ENCODE data around the gene SHC4. TPM values are rescaled to one million over a fixed set of nuclear protein-coding genes. Genes with fewer than 3 reads are reported as not detected.

The SHC4 gene
- total and polyA plus RNA-seq, 8 donors = 0.25 to 4.4 (median 0.47) TPM; not detected in 2

GRCh38 chr15:48800245-48800644, 163.5 kb downstream of the SHC4 start:
- Histone ChIP-seq H3K27ac (no peak overlapping the region), H3K36me3 (peaks cover 0 to 5% (median 0%) of the 10 kb centered on the region in 4 donors), H3K9me3 (no peaks in the 10 kb centered on the region), H3K4me1 (peaks cover 0 to 7% (median 0%) of the 10 kb centered on the region in 4 donors), H3K4me3 (no peak overlapping the region), H3K27me3 (no peaks in the 10 kb centered on the region)
- TF ChIP-seq POLR2A (IDR thresholded peaks at IDR 0.05) = no peak
- no peak for TF ChIP-seq POLR2AphosphoS5 (IDR thresholded peaks at IDR 0.05)
- TF ChIP-seq CTCF (IDR thresholded peaks at IDR 0.05) = no peak
- TF ChIP-seq EP300 (IDR thresholded peaks at IDR 0.05) = no peak
- no peak for DNase-seq
- intact Hi-C loops (cut with DNase I; ENCODE audit: low total_unique reads) = no loop called here
- WGBS, 5 donors = 80 to 88% (median 83%) methylated on average over 1 of the region's 1 CpG

GRCh38 chr15:48798319-48798718, 165.4 kb downstream of the SHC4 start:
- DNase-seq = no peak
- H3K4me1 ChIP-seq = peaks cover 0 to 19% (median 4%) of the 10 kb centered on the region in 4 donors
- H3K27me3 ChIP-seq = no peaks in the 10 kb centered on the region
- H3K4me3 ChIP-seq = no peak overlapping the region
- TF ChIP-seq POLR2A (IDR thresholded peaks at IDR 0.05) (no peak), CTCF (IDR thresholded peaks at IDR 0.05) (no peak), POLR2AphosphoS5 (IDR thresholded peaks at IDR 0.05) (no peak), EP300 (IDR thresholded peaks at IDR 0.05) (no peak)
- H3K9me3 ChIP-seq = no peaks in the 10 kb centered on the region
- peaks cover 0 to 5% (median 0%) of the 10 kb centered on the region in 4 donors for H3K36me3 ChIP-seq
- intact Hi-C loops (cut with DNase I; ENCODE audit: low total_unique reads) = loop anchor here (10.0 kb wide), 1 partner anchor 434 kb away; no protein-coding TSS in a partner anchor
- WGBS, 5 donors = 55 to 83% (median 61%) methylated on average over 1 of the region's 1 CpG
- no peak overlapping the region for H3K27ac ChIP-seq

GRCh38 chr15:48796930-48797329, 166.8 kb downstream of the SHC4 start:
- no peak for DNase-seq
- H3K4me1 ChIP-seq = peaks cover 0 to 19% (median 4%) of the 10 kb centered on the region in 4 donors
- no peaks in the 10 kb centered on the region for H3K27me3 ChIP-seq
- WGBS, 5 donors = 56 to 66% (median 59%) methylated on average over 3 of the region's 3 CpGs
- H3K9me3 ChIP-seq = no peaks in the 10 kb centered on the region
- peaks cover 0 to 16% (median 10%) of the 10 kb centered on the region in 4 donors for H3K36me3 ChIP-seq
- H3K27ac ChIP-seq = peak overlapping the region in 2 of 5 donors; percentile 8 to 15
- intact Hi-C loops (cut with DNase I; ENCODE audit: low total_unique reads) = loop anchor here (10.0 kb wide), 1 partner anchor 432 kb away; no protein-coding TSS in a partner anchor
- H3K4me3 ChIP-seq = no peak overlapping the region
- no peak for TF ChIP-seq POLR2AphosphoS5 (IDR thresholded peaks at IDR 0.05)
- no peak for TF ChIP-seq CTCF (IDR thresholded peaks at IDR 0.05)
- no peak for TF ChIP-seq POLR2A (IDR thresholded peaks at IDR 0.05)
- no peak for TF ChIP-seq EP300 (IDR thresholded peaks at IDR 0.05)

GRCh38 chr15:48796521-48796920, 167.2 kb downstream of the SHC4 start:
- H3K4me3 ChIP-seq = no peak overlapping the region
- H3K4me1 ChIP-seq = peaks cover 0 to 19% (median 4%) of the 10 kb centered on the region in 4 donors
- H3K27ac ChIP-seq = peak overlapping the region in 2 of 5 donors; percentile 8 to 15
- TF ChIP-seq EP300 (IDR thresholded peaks at IDR 0.05) (no peak), POLR2AphosphoS5 (IDR thresholded peaks at IDR 0.05) (no peak), CTCF (IDR thresholded peaks at IDR 0.05) (no peak), POLR2A (IDR thresholded peaks at IDR 0.05) (no peak)
- no peak for DNase-seq
- H3K36me3 ChIP-seq = peaks cover 0 to 16% (median 12%) of the 10 kb centered on the region in 4 donors
- intact Hi-C loops (cut with DNase I; ENCODE audit: low total_unique reads) = loop anchor here (10.0 kb wide), 1 partner anchor 432 kb away; no protein-coding TSS in a partner anchor
- H3K27me3 ChIP-seq = no peaks in the 10 kb centered on the region
- WGBS, 5 donors = 88 to 95% (median 93%) methylated on average over 3 of the region's 3 CpGs
- H3K9me3 ChIP-seq = no peaks in the 10 kb centered on the region
